HFF-Myc (cell line): ENCODE data around the gene NKX2-3.

Source experiments
- DNase-seq: peaks from one replicate; pipeline ENCODE4 v3.0.0-alpha.2; 2011; ENCODE audit warnings: low read depth; ENCODE audit errors: extremely low read depth
- H3K4me3 ChIP-seq: replicated peaks from 2 replicates; pipeline ENCODE4 v1.5.1; 2011; ENCODE audit warnings: low read depth, mild to moderate bottlenecking, control low read depth, low read length
- TF ChIP-seq, protein P1 (sequence below): IDR thresholded peaks from 2 replicates; pipeline ENCODE4 v1.5.1; 2012; ENCODE audit warnings: mild to moderate bottlenecking, low read depth, low read length, control low read depth; ENCODE audit errors: missing control alignments

The NKX2-3 gene

DNA sequence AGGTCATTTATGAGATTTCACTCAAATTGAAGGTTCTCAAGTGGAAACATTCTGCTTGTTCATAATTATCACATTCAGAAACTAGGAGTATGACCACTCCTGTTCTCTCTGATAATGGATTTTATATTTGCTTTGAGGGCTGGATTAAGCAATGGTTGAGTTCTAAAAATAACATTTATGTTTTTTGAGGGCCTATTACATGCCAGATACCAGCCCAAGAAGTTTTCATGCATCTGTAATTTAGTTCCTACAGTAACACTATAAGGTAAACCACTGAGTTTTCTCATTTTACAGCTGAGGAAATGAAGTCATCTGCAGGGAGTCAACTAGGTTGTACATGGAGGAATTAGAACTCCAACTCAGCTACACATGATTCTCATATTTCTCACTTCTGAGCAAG, 25.5 kb upstream of the NKX2-3 start:
- H3K4me3 ChIP-seq, result no peak overlapping the region
- DNase-seq, result no peak
- TF ChIP-seq, protein P1, sequence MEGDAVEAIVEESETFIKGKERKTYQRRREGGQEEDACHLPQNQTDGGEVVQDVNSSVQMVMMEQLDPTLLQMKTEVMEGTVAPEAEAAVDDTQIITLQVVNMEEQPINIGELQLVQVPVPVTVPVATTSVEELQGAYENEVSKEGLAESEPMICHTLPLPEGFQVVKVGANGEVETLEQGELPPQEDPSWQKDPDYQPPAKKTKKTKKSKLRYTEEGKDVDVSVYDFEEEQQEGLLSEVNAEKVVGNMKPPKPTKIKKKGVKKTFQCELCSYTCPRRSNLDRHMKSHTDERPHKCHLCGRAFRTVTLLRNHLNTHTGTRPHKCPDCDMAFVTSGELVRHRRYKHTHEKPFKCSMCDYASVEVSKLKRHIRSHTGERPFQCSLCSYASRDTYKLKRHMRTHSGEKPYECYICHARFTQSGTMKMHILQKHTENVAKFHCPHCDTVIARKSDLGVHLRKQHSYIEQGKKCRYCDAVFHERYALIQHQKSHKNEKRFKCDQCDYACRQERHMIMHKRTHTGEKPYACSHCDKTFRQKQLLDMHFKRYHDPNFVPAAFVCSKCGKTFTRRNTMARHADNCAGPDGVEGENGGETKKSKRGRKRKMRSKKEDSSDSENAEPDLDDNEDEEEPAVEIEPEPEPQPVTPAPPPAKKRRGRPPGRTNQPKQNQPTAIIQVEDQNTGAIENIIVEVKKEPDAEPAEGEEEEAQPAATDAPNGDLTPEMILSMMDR, result no peak

DNA sequence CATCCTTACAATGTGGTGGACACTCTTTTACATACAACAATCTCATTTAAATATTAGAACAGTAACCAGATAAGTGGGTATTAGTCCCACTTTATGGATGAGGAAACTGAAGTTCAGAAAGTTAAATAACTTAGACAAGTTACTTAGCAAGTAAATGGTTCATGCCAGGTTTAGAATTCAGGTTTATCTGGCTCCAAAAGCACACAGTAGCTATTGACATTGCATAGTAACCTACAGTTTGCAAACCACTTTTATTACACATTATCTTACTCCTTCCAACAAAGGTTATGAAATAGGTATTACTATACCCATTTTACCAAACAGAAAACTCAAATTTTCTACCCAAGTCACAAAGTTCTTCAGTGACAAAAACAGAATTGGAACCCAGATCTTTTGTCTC, 19.7 kb upstream of the NKX2-3 start:
- TF ChIP-seq, protein P1, result no peak
- no peak for DNase-seq
- H3K4me3 ChIP-seq, result no peak overlapping the region

DNA sequence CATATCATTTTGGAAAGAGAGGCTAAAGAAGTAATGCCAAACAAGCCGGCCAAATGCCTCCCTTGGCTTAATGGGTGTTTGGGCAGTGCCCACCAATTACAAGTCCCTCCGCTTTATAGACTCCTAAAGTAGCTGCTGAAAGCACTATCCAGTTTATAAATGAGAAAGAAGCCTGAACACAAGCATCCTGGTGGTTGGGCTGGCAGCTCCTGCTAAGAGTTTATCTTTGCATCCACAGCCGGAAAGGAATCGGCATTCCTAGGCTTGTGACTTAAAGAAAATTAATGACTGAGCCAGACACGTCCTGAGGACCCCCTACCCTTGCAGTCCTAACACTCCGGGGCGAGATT, 13.1 kb upstream of the NKX2-3 start:
- no peak for DNase-seq
- no peak overlapping the region for H3K4me3 ChIP-seq
- TF ChIP-seq, protein P1, result no peak

DNA sequence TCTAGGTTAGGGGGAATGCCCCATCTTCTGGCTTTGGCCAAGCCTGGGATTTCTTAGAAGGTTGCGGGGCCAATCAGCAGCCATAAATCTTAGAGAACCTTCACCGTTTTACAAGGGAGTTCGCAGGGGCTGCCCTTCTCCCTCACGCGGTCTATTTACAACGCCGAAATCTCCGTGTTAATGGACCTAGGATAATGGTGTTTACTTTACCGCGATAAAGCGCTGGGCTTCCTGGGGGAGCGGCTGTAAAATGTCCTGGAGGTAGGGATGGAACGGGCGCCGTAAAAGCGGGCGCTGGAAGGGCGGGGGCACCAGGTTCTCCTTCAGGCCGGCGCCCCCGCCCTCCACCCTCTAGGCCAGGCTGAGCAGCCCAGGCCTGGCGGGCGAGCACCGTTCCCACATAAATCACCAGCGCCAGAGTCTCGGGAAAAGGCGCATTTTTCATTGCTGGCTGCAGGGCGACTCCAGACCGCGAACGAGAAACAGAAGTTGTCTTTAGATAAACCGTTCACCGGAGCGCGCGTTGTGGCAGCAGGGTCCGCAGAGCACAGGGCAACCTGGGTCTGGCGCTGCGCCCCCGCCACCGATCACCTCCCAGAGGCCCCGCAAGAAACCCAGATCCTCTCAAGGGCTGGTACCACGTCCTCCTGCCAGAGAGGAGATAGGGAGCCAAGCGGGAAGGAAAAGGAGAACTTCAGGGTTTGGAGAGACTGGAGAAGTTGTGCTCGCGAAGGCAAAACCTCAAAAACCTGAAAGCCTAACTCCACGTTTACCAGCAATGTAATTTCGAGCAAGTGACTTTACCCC, 12.5 kb upstream of the NKX2-3 start:
- DNase-seq, result no peak
- no peak overlapping the region for H3K4me3 ChIP-seq
- TF ChIP-seq, protein P1, result no peak

DNA sequence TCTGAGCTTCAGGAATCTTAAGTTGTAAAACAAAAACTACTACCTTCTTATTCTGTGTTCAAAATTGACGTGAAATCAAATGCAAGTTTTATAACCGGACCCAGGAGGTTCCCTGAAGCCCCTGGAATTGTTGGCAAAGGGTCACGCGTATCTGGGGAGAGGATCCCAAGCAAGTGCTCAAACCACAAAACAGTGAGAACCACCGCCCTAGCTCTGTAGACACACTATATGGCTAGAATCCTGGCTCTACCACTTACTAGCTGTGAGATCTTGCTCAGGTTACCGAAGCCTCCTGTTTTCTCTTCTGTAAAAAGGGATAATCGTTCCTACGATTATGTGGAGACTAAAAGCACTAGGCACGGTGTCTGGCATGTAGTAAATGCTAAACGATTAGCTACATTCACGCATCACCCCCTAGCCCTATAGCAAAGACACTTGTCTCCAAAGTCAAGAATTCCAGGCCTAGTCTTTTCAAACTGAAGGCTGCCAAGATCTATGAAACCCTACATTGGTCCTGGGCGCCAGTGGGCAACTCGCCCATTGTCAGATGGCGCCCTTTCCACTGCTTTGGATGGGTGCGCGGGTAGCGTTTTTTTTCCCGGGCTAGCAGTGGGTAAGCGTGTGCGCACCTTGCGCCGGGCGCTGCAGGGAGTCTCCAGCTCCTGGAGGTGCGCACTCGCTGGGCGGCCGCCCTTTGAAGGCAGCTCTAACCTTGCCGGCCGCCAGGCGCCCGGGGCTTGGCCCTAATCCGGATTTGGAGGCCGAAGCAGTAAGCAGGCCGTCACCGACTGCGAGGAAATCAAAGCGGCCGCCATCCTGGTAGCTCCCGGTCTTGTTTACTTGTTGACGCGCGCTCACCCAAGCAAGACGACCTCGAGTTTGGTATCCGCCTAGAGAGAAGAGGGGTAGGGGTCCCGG, 11.6 kb upstream of the NKX2-3 start:
- DNase-seq, result no peak
- H3K4me3 ChIP-seq, result no peak overlapping the region
- TF ChIP-seq, protein P1, result no peak

DNA sequence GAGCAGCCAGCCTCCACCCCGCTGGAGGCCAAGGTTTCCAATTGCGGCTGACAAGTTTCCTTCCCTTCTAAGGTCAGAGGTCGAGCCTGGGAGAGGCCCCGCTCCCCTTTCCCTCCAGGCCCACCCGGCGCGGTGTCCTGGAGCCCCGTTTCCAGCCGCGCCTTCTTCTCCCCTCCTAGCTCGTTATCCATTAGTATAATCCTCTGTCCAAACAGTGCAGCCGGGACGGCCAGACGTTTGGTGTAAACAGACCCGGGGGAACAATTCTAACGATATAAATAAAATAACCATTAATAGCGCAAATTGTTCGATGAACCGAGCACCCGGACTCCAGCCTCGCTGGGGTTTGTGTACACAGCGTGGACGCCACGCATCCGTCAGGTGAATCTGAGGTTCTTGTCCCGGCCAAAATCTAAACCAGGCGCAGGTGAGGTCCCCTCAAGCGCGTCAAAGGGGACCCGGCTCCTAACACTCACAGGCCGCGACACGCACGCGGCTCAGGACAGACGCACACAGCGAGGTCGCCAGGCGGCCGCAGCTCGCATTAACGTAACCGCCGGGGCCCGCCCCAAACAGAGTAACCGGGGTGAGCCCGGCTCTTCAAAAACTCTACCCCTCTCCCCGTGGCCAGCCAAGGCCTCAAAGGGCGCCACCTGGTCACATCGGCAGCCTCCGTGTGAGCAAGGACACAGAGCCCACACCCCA, 10.8 kb upstream of the NKX2-3 start:
- H3K4me3 ChIP-seq, result no peak overlapping the region
- TF ChIP-seq, protein P1, result no peak
- no peak for DNase-seq
